AG09309 (cell line): ENCODE data around the gene IL15RA.
"Not testable (repeated sequence)": the region's sequence is repeated elsewhere in the genome, so short reads cannot be mapped to it uniquely, and the experiment has no call there.

ENCODE experiments used
- DNase-seq: peaks from one replicate; pipeline ENCODE4 v3.0.0-alpha.2; 2010; ENCODE audit warnings: low read depth
- H3K4me3 ChIP-seq: 2 replicates; pipeline ENCODE4 v1.5.1; 2011; ENCODE audit warnings: mild to moderate bottlenecking, low read depth, low read length, moderate library complexity; ENCODE audit not compliant: control insufficient read depth
- TF ChIP-seq, protein P1 (sequence below): IDR thresholded peaks from 2 replicates; pipeline ENCODE4 v1.5.1; 2011; ENCODE audit warnings: mild to moderate bottlenecking, low read depth, low read length, inconsistent platforms; ENCODE audit not compliant: insufficient read depth, control insufficient read depth; ENCODE audit errors: missing control alignments

The IL15RA gene

DNA sequence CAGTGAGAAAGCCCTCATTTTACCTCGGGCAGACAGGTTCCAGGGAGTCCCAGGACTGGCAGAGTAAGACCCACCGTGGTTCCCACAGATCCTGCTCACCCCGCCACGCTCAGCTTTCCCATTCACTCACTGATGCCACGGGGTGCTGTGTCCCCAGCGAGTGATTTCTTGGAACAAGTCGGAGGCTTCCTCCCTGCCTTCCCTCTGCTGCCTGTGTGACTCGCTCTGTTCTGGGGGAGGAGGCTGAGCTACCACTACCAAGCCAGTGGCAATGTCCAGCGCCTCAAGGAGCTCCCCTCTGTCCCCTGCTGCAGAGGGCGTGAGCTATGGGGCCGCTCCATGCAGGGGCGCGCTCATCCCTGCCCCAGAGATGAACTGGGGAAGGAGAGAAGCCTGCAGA, 12.6 kb downstream of the IL15RA start:
- TF ChIP-seq, protein P1, sequence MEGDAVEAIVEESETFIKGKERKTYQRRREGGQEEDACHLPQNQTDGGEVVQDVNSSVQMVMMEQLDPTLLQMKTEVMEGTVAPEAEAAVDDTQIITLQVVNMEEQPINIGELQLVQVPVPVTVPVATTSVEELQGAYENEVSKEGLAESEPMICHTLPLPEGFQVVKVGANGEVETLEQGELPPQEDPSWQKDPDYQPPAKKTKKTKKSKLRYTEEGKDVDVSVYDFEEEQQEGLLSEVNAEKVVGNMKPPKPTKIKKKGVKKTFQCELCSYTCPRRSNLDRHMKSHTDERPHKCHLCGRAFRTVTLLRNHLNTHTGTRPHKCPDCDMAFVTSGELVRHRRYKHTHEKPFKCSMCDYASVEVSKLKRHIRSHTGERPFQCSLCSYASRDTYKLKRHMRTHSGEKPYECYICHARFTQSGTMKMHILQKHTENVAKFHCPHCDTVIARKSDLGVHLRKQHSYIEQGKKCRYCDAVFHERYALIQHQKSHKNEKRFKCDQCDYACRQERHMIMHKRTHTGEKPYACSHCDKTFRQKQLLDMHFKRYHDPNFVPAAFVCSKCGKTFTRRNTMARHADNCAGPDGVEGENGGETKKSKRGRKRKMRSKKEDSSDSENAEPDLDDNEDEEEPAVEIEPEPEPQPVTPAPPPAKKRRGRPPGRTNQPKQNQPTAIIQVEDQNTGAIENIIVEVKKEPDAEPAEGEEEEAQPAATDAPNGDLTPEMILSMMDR = no peak
- no peak overlapping the region for H3K4me3 ChIP-seq
- DNase-seq = no peak

DNA sequence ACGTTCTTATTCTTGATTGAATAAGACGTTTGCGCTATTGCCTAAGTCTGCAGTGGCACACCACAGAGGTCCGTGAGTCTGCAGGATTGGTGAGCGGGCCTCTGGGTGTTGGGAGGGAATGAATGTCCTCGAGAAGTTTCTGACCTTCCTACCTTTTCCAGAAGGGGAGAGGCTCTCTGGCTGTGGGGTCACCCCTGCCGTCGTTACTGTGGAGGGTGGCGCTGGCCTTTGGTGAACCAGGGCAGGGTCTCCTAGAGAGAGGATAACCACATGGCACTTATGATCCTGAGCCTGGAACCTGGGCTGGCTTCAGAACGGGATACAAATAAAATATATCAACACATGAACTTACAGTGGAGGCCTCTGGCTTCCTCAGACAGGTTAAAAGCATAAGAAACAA, 13.8 kb downstream of the IL15RA start:
- H3K4me3 ChIP-seq = no peak overlapping the region
- DNase-seq = no peak
- TF ChIP-seq, protein P1 = no peak

- no peak for DNase-seq
- H3K4me3 ChIP-seq = no peak overlapping the region
- TF ChIP-seq, protein P1 = no peak
Observed at GRCh38 chr10:5963071-5963470, 14.3 kb downstream of the IL15RA start.

GRCh38 chr10:5962358-5962940, 14.9 kb downstream of the IL15RA start:
- not testable (repeated sequence) for H3K4me3 ChIP-seq, DNase-seq

DNA sequence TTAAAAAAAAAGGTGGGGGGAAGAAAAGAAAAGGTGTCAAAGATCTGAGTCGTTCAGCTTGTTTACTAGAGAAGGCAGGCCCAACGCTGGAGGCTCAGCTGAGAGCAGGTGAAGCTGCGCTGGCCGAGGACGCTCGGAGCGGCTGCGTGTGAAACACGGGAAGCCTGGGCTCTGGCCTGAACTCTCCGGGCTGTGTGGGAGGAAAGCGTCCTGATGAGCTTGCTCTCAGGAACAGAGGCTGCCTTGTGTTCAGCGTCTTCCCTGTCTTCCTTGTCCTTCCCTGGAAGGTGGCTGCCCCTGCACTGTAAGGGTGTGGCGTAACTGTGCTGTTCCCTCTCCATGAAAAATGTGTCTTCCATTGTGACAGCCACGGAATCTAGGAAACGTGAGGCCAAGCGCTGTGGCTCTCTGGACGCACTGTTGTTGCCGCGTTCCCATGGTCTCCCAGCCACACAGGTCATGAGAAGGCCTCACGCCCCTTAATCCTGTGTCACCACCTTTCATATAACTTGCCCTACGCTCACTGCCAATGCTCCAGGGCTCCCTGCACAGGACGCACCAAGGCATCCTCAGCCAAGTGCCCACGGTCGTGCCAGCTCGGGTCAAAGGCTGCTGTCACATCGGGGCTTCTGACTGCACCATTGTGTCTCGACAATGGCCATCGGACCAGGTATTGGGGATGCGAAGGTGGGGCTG, 15.8 kb downstream of the IL15RA start:
- no peak overlapping the region for H3K4me3 ChIP-seq
- no peak for DNase-seq
- TF ChIP-seq, protein P1 = no peak

DNA sequence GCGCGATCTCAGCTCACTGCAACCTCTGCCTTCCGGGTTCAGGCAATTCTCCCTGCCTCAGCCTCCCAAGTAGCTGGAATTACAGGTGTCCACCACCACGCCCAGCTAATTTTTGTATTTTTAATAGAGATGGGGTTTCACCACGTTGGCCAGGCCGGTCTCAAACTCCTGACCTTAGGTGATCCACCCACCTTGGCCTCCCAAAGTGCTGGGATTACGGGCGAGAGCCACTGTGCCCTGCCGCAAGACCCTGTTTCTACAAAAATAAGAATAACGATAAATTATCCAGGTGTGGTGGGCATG, 16.4 kb downstream of the IL15RA start:
- not testable (repeated sequence) for DNase-seq, H3K4me3 ChIP-seq

DNA sequence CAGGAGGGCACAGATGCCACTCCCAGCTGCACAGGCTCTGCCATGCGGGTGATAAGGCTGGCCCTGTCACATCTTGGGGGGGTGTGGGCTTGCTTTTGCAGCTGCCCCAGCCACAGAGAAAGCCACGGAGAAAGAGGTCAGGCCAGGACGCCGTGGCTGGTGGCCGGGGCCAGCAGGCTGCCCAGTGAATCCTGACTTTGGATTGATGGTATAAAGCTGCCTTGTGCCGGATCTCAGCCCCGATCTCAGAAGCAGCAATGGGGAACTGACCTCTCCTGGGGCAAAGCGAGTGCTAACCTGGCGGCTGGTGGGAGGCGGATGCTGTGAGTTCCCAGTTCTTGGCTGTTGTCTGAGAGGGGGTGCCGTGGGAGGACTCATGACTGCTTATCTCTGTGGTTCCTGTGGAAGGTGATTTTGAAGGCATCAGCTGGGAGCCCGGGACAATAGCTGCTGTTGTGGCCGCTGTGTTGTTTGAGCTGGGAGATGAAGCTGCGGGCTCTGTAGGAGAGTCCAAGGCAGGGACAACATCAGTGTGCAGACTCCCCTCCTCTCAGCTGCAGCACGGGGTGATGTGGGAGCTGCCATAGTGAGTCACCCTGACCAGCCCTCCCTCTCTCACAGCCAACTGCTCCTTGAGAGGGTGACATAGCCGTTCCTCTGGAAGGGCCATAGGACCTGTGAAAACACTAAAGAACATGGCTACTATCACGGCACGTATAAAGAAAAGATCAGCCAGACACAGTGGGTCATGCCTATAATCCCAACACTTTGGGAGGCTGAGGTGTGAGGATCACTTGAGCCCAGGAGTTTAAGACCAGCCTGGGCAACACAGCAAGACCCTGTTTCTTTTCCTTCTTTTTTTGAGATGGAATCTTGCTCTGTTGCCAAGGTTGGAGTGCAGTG, 17.0 kb downstream of the IL15RA start:
- TF ChIP-seq, protein P1 = no peak
- DNase-seq = no peak
- no peak overlapping the region for H3K4me3 ChIP-seq
